Thyroid gland (tissue), 4 donors: ENCODE data around the gene DR1. TPM values are rescaled to one million over a fixed set of nuclear protein-coding genes. Genes with fewer than 3 reads are reported as not detected.
"Not testable (repeated sequence)": the region's sequence is repeated elsewhere in the genome, so short reads cannot be mapped to it uniquely, and the experiment has no call there.

Experiments used
- DNase-seq, 2 donors: peaks; one replicate each; pipeline ENCODE4 v3.0.0-alpha.2; 2019
- H3K27ac ChIP-seq, 3 donors: fragments of 200-600 bp; sonication (generic); 1 replicate in 2 of 3; 2 replicates in 1 of 3; pipeline ENCODE4 v1.5.1; 2016 to 2019; ENCODE audit warnings: mild to moderate bottlenecking in 1 of 3, moderate library complexity in 1 of 3
- H3K27me3 ChIP-seq: fragments of 200-600 bp; sonication (generic); one replicate; pipeline ENCODE4 v1.5.1; 2019
- H3K36me3 ChIP-seq, 2 donors: fragments of 200-600 bp; sonication (generic); one replicate each; pipeline ENCODE4 v1.5.1; 2016 to 2019
- H3K4me1 ChIP-seq, 2 donors: fragments of 200-600 bp; sonication (generic); one replicate each; pipeline ENCODE4 v1.5.1; 2017 to 2019
- H3K4me3 ChIP-seq, 3 donors: fragments of 200-600 bp; sonication (generic); replicated peaks in 1 of 3; 1 replicate in 2 of 3; 2 replicates in 1 of 3; pipeline ENCODE4 v1.5.1; 2016; ENCODE audit warnings: mild to moderate bottlenecking in 1 of 3
- H3K9me3 ChIP-seq: fragments of 200-600 bp; sonication (generic); one replicate; pipeline ENCODE4 v1.5.1; 2017
- CTCF ChIP-seq, 6 experiments: fragments of 200-600 bp in 3 of 6; fragments of 450-650 bp in 3 of 6; sonication (generic) in 3 of 6; IDR thresholded peaks; one replicate each; pipeline ENCODE4 v1.5.1; 2016 to 2019; ENCODE audit warnings: antibody characterized with exemption in 6 of 6, mild to moderate bottlenecking in 2 of 6, inconsistent platforms in 1 of 6, moderate library complexity in 1 of 6
- POLR2A ChIP-seq, 2 donors: fragments of 450-650 bp; IDR thresholded peaks; one replicate each; pipeline ENCODE4 v1.6.1; 2017; ENCODE audit warnings: antibody characterized with exemption in 2 of 2, mild to moderate bottlenecking in 2 of 2, moderate library complexity in 1 of 2
- WGBS, 2 donors: methylation state at CpG; one replicate each; pipeline ENCODE4 v1.1.5; 2017; 5-methylcytosine and 5-hydroxymethylcytosine counted together
- intact Hi-C: fragments of 100-400 bp; cut with DNase I; formaldehyde crosslinking; loops from one replicate; pipeline ENCODE4 v1.15.1; 2023
- total RNA-seq, 4 donors: library from RNA; depleted of rRNA; stranded (reverse); fragments of >200 nt; gene quantifications; one replicate each; pipeline ENCODE4 v1.2.3, GENCODE V29; 2016

The DR1 gene
- total RNA-seq, 4 donors from 2014 or later = 31.2 to 47.4 (median 34.1) TPM

GRCh38 chr1:93362237-93362636, 16.5 kb downstream of the DR1 start:
- Histone ChIP-seq H3K4me1 (no peaks in the 10 kb centered on the region), H3K9me3 (no peaks in the 10 kb centered on the region), H3K36me3 (peaks cover 0 to 9% of the 10 kb centered on the region in 2 donors), H3K4me3 (no peak overlapping the region), H3K27me3 (no peaks in the 10 kb centered on the region), H3K27ac (no peak overlapping the region)
- DNase-seq = no peak
- 91 to 94% methylated on average over 3 of the region's 3 CpGs for WGBS, 2 donors
- TF ChIP-seq CTCF (IDR thresholded peaks at IDR 0.05) = no peak
- TF ChIP-seq POLR2A (IDR thresholded peaks at IDR 0.05) = no peak
- intact Hi-C loops = no loop called here

GRCh38 chr1:93365813-93366212, 20.1 kb downstream of the DR1 start:
- no peak for TF ChIP-seq POLR2A (IDR thresholded peaks at IDR 0.05)
- WGBS, 2 donors = 94 to 97% methylated on average over 2 of the region's 2 CpGs
- H3K36me3 ChIP-seq = peaks cover 0 to 8% of the 10 kb centered on the region in 2 donors
- H3K9me3 ChIP-seq = no peaks in the 10 kb centered on the region
- DNase-seq = no peak
- intact Hi-C loops = no loop called here
- no peaks in the 10 kb centered on the region for H3K27me3 ChIP-seq
- no peak overlapping the region for H3K27ac ChIP-seq
- no peak overlapping the region for H3K4me3 ChIP-seq
- H3K4me1 ChIP-seq = no peaks in the 10 kb centered on the region

- Histone ChIP-seq H3K27ac (no peak overlapping the region), H3K4me1 (no peaks in the 10 kb centered on the region), H3K9me3 (no peaks in the 10 kb centered on the region), H3K27me3 (no peaks in the 10 kb centered on the region), H3K36me3 (peaks cover 0 to 5% of the 10 kb centered on the region in 2 donors), H3K4me3 (no peak overlapping the region)
- DNase-seq = no peak
- TF ChIP-seq POLR2A (IDR thresholded peaks at IDR 0.05) (no peak), CTCF (IDR thresholded peaks at IDR 0.05) (no peak)
- intact Hi-C loops = no loop called here
- 88 to 93% methylated on average over 1 of the region's 1 CpG for WGBS, 2 donors
Observed at GRCh38 chr1:93369734-93370133, 24.0 kb downstream of the DR1 start.

- intact Hi-C loops = no loop called here
- Histone ChIP-seq H3K36me3 (no peaks in the 10 kb centered on the region), H3K4me3 (no peak overlapping the region), H3K4me1 (no peaks in the 10 kb centered on the region), H3K27ac (no peak overlapping the region), H3K27me3 (no peaks in the 10 kb centered on the region), H3K9me3 (no peaks in the 10 kb centered on the region)
- TF ChIP-seq CTCF (IDR thresholded peaks at IDR 0.05) (no peak), POLR2A (IDR thresholded peaks at IDR 0.05) (no peak)
- WGBS, 2 donors = 84 to 97% methylated on average over 4 to 5 of the region's 5 CpGs
- peak; percentile 8 to 41 for DNase-seq
Observed at GRCh38 chr1:93374334-93375106, 28.8 kb downstream of the DR1 start.

- Histone ChIP-seq H3K36me3 (no peaks in the 10 kb centered on the region), H3K27ac (no peak overlapping the region), H3K4me1 (no peaks in the 10 kb centered on the region), H3K9me3 (no peaks in the 10 kb centered on the region), H3K4me3 (no peak overlapping the region), H3K27me3 (no peaks in the 10 kb centered on the region)
- no peak for TF ChIP-seq POLR2A (IDR thresholded peaks at IDR 0.05)
- no peak for TF ChIP-seq CTCF (IDR thresholded peaks at IDR 0.05)
- no peak for DNase-seq
- intact Hi-C loops = no loop called here
- 93 to 96% methylated on average over 3 of the region's 3 CpGs for WGBS, 2 donors
Observed at GRCh38 chr1:93384656-93385055, 38.9 kb downstream of the DR1 start.

- H3K4me3 ChIP-seq, intact Hi-C loops, H3K9me3 ChIP-seq, DNase-seq, H3K4me1 ChIP-seq, H3K27me3 ChIP-seq, H3K27ac ChIP-seq, H3K36me3 ChIP-seq: not testable (repeated sequence)
- 89 to 90% methylated on average over 7 of the region's 7 CpGs for WGBS, 2 donors
Observed at GRCh38 chr1:93386268-93386667, 40.6 kb downstream of the DR1 start.
